ENCODE data around the gene LARGE1.

Gene LARGE1

DNA sequence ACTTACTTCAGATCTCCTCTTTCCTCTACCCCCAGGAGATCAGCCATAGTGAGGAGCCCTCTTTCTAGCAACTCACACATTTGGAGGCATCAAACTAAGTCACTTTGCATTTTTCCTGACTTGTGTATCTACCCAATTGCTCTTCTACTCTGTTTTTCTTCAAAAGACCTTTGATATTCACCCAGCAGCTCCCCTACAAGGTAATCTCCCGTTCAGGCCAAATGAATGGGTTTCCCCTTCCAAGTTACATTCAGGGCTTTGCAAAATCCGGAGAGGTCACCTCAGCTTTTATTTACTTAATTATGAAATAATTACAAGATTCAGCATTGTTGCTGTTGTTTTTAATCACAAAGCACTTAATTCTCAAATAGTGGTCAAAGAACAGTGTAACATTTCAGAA lies 6.1 kb downstream of the LARGE1 start:
- no peak for DNase-seq (ENCODE audit: low read depth, low spot score)

DNA sequence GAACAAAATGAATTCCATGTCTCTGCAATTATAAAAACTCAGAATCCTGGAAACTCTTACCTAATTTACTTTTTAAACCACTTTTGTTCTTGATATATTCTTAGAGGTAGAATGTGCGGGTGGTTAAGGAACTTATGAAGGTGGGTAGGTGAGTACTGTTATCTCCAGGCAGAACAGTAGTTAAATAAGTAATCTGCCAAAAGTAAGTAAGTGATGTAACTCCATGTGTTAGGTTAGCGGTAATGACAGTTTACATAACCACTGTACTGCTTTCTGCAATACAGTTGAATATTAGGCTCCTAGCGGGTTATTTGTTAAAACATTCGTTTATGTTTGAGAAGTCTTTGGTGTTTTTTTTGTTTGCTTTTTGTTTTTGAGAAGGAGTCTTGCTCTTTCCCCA lies 7.1 kb downstream of the LARGE1 start:
- no peak for DNase-seq (ENCODE audit: low read depth, low spot score)

DNA sequence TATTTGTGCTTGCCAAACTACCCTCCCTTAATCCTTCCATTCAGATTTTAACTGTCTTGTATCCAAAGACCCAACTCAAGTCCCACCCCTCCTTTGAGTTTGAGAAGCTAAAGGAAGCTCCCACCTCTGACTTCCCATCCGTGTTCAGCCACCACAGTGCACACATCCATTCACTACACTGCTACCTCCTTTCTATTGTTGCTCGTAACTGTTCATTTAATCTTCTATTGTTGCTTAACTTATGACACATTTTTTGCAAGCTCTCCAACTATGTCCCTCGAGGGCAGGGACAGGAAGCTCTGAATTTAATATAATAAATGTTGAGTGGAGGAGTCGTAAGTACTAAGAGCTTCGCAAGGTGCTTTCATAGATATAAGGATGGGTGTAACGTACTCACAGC lies 10.4 kb downstream of the LARGE1 start:
- no peak for DNase-seq (ENCODE audit: low read depth, low spot score)

DNA sequence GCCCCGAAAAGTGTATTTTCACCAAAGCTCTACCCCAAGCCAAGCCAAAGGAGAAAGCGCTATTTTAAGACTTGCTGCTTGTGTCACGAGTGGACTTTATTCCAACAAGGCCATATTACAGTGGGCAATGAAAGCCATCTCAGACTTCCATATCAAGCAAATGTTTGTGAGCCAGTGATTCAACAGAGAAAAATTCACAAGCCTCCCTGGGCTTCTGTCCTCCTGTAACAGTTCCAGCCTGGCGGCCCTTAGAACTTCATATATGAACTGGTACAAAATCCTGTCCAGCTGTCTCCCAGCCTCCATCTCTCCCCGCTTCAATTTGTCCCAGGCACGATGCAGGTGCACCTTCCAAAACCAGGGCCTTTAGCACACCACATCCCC lies 11.2 kb downstream of the LARGE1 start:
- no peak for DNase-seq (ENCODE audit: low read depth, low spot score)

DNA sequence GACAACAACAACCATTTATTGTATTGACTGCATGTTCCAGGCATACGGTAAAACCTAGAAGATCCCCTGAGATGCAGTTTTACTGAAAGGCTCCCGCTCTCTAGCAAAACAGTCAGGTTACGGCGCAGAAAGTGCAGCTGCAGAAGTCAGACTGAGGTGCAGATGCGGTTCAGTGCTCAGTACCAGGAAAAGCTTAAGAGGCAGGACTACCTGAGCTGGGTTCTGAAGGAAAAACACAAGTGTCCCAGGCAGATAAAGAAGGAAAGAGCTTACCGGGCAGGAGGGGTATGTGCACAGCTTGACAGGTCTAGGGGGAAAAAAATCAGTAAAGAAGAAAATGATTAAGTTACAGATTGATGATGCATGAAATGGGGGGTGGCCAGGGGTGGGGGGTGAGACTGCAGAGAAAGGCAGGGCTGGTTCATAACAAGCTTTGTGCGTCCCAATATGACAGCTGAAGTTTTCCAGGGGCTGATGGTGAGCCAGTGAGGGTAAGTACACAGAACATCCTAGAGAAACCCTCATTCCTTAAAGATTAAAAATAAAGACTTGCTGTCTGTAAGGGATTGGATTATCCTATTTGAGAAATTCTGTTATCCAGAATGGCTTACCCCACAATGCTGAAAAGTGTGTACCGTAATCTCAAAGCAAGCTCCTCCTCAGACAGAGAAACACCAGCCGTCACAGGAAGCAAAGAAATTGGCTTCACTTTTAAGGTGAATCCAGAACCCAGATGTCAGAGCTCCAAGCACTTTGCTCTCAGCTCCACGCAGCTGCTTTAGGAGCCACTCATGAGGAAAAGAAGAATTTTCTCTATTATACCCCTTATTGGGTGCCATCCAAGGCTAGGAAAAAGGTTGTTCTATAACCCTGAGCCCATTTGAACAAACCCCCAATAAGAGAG lies 11.9 kb downstream of the LARGE1 start:
- no peak for DNase-seq (ENCODE audit: low read depth, low spot score)

DNA sequence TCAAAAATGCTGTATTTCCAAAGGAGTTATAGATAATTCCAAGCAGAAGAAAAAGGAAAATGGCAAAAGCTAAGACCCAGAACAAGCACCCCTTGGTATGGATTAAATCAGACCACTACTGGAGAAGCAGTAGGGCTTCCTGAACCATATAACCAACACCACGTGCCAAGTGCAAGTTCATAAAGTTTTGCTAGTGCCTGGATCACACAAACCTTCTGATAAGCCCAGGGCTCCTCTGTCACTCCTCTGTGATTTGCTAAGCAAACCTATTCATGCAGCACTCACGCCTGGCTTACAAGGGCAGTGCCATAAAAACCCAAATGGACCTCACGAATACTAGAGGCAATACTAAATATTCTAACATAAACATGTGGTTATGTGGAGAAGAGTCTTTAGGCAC lies 13.3 kb downstream of the LARGE1 start:
- no peak for DNase-seq (ENCODE audit: low read depth, low spot score)

DNA sequence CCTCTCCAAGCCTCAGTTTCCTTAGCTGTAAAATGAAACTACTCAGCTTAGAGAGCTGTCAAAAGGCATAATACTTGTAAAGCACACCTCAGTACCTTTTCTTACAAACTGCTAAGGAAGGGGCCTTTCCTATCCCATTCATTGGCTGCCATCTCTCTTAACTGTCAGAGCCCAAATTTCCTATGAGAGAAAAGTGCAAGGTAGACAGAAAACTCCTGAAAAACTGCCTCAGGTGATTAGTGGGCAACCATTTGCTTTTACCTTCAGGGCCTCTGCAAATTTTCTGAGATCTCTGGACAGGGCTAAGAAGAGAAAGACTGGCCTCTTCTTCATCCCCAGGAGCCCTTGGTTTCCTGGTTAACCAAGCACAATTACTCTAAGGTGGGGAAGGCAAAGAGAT lies 13.8 kb downstream of the LARGE1 start:
- no peak for DNase-seq (ENCODE audit: low read depth, low spot score)

DNA sequence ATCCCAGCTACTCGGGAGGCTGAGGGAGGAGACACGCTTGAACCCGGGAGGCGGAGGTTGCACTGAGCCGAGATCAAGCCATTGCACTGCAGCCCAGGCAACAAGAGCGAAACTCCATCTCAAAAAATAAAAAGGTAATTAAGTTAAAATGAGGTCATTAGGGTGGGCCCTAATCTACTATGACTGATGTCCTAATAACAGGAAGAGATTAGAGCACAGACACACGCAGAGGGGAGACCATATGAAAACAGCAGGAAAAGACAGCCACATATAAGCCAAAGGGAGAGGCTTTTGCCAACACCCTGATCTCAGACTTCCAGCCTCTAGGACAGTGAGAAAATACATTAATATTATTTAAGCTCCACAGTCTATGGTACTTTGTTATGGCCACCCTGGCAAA lies 17.3 kb downstream of the LARGE1 start:
- no peak for DNase-seq (ENCODE audit: low read depth, low spot score)

DNA sequence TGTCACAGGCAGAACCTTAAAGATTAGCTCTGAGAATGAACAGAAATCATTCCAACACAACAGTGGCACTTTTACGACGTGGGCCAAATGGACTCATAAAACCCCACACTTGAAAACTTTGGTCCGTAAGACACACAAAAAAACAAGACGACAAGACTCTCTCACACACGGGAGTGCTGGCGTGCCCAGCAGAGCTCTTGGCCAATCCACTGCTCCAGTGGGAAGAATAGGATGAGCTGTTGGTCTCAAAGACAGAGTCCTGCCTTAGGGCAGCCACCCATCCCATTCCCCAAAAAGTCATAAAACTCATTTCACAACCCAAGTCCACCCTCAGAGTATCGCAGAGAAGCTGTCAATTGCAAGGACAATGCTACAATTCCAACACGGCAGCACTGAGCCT lies 18.2 kb downstream of the LARGE1 start:
- DNase-seq (ENCODE audit: low read depth, low spot score), result no peak

DNA sequence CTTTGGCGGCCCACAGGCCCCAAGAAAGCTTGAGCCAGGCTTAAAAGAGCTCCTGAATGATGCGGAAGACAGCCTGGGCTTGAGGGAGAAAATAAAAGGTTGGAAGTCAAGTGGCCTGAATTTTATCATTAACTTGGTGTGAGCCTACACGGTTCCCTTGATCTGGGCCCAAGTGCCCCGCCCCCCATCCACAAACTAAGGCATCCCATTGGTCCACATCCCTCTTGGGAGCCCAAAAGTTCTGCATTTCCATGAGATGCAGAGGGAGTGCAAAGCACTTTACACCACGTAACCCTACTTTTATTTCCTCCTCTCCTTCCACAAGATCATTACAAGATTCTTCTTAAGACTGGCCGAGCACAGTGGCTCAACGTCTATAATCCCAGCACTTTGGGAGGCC lies 22.2 kb downstream of the LARGE1 start:
- DNase-seq (ENCODE audit: low read depth, low spot score), result no peak

DNA sequence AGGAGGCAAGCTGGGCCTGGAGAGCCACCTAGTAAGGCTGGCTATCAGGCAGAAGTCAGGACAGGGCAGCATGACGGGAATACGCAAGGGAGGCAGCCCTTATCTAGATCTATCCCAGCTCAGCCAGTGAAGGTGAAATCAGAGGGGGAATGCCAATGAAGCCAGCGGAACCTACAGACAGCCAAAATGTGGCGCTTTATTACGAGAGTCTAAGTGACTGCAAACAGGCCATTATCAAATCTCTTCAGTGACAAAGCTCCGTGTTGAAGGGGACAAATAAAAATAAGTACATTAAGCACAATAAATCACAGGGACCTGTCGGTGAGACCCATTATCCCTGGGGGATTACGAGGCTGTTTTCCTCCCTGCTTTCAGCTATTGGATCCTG lies 22.8 kb downstream of the LARGE1 start:
- DNase-seq (ENCODE audit: low read depth, low spot score), result no peak

DNA sequence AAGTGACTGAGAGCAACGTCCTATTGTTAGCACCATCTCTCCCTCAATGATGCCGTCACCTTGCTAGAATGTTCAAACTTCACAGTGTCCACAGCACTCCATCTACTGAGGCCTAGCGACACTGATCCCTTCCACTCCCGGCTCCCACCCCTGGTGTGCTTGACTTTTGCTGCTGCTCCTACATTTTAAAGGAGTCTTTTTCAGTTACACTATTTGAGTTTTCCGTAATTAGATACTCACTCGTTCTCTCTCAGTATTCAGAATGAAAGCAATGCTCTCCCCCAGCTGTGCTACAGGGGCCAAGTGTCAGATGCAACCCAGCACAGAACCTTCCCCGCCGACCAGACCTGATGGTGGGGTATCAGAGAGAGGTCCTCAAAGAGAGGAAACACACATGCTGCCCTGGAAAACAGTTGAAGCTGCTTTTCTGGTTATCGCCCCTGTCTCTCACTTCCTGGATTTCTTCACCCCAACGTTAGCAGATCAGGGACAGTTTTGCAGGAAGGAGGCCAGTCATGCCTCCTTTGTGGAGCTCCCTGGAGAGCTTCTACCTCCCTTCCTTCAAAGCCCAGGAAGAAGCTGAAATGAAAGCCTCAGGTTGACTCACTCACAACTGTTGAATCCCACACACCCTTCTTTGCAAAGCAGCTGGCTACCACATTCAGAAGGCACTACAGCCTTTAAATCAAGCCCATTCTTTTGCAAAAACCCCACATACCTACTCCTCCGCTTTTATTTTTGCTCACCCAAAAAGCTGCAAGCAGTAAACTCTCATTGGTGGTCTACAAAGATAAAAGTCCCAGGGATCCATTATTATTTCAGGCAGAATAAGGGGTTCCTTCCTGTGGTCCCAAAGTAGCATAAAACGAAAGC lies 23.5 kb downstream of the LARGE1 start:
- no peak for DNase-seq (ENCODE audit: low read depth, low spot score)

DNA sequence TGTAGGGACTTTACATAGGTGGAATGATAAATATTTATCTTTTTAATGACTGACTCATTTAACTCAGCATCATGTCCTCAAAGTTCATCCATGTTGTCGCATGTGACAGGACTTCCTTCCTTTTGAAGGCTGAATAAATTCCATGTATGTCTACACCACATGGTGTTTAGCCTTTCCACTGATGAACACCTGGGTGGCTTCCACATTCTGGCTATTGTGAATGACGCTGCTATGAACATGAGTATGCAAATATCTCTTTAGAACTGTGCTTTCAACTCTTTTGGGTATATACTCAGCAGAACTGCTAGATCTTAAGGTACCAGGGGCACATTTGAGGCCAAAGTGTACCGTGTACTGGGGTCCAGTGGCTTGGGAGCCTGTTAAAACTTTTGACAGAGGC lies 24.1 kb downstream of the LARGE1 start:
- no peak for DNase-seq (ENCODE audit: low read depth, low spot score)

DNA sequence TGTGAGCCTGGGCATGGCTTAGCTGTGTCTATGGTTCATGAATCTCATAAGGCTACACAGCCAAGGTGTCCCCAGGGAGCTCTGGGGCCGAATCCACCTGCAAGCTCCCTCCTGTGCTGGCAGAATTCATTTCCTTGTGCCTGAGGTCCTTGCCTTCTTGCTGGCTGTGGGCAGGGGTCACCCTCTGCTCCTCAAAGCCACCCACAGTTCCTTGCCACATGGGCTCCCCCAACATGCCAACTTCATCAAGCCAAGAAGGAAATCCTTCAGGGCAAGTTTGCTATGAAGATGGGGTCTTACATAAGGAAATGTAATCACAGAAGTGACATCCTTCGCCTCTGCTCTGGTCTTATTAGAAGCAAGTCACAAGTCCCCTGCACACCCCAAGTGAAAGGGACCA lies 24.8 kb downstream of the LARGE1 start:
- DNase-seq (ENCODE audit: low read depth, low spot score), result no peak

DNA sequence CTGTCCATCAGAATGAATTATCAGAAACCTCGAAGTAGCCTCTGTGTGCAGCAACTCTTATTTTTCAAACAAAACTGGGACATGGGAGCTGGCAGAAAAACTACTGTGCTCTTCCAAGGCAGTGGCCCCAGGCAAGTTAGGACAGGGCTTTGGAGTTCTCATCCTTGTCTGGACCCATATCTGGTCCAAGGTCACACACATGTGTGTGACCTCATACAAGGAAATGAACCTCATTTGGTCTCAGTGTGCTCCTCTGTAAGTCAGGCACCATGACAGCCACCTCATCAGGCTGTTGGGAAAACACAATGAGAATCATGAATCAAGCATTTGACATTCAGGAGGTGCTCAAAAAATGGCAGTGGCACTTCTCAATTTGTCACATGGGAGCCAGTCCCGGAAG lies 25.8 kb downstream of the LARGE1 start:
- no peak for DNase-seq (ENCODE audit: low read depth, low spot score)

DNA sequence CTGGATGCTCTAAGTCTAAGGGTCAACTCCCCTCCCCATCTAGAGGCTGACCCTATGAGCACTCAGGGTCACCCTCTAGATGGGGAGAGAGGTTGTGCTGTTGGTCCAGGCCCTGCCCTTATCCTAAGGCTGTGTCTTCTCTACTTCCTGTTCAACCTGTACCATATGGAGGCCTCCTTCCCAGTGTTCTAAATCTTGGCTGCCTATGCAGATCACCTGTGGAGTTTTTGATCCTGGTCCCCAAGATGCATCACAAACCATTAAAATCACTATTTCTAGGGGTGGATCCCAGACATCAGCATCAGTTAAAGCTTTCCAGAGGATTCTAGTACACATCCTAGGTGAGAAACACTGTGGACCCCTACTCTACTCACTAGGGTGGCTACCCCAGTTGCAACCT lies 26.2 kb downstream of the LARGE1 start:
- no peak for DNase-seq (ENCODE audit: low read depth, low spot score)

DNA sequence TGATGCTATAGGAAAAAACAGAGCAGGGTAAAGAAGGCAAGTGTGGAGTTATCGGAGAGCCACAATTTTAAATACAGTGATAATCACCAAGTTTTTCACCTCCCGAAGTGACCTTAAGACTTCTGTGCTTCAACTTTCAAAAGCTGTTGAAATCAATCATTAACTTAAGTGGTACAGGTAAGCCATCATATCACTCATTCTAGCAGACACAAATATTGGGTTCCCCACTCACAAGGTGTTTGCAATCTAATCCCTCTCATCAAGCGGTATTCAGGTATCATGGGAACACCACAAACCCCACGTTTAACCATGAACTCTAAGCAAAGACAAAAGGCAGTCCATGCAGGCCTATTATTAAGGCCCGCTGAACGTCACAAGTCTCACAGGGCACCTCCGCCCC lies 26.8 kb downstream of the LARGE1 start:
- DNase-seq (ENCODE audit: low read depth, low spot score), result no peak

DNA sequence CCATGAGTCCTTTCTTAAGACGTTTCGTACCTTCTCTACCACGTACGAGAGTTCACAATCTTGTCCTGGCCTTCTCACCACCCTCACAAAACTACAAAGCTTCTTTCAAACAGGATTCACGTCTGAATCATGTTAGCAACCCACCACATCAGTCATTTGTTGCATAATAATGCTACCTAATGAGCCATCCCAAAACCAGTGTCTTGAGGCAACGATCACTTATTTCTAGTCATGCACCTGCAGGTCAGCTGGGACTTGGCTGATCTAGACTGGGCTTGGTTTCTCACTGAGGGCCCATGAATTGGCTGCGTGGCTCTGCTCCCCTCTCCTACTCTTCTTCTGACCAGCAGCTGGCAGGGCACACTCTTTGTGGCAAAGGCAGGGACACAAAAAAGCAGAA lies 28.3 kb downstream of the LARGE1 start:
- no peak for DNase-seq (ENCODE audit: low read depth, low spot score)

DNA sequence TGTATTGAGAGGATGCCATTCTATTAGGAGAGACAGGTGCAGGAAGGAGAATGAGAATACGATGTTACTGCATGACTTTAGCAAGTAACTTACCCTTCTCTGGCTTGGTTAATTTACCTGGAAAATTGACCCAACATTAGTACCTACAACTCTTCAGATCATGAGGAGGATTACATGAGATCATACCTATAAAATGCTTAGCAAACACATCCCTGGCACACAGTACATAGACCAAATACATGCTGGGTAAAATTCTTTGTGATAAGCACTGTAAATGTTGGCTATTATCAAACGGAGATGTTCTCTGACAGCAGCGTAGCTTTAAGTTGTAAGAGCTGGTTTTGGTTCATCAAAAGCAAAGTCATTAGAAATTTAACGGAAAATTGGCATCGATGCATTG lies 28.8 kb downstream of the LARGE1 start:
- DNase-seq (ENCODE audit: low read depth, low spot score), result no peak

DNA sequence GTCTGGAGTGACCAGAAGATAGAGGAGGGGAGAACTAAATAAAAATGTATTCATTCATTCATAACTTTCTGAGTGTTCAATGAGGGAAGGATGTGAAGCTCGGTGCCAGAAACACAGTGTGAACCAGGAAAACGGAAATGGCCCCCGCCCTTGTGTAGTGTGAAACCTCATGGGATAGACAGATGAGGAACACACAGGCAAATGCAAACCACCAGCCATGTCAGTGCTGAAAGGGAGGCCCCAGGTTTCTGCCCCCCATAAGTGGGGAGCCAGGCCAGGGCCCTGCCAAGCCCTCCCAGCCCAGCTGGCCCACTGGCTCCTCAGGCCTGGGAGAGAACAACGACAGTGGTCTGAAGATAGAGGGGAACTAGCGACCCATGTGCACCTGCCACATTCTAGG lies 30.5 kb downstream of the LARGE1 start:
- no peak for DNase-seq (ENCODE audit: low read depth, low spot score)

DNA sequence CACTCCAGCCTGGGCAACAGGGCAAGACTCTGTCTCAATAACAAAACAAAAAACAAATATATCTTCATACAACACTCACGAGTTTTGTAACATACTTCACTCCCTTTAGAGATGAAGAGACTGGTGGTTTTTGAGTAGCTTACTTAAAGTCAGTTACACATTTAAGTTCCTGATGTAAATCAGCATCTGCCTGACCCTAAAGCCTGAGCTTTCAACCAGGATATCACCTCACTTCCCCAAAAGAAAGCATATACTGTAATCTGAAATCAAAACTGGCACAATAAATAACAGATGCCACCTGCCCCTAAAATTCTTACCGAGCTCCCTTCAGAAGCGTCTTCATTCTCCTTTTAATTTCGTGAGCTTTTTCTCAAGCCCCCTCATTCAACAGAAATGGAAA lies 31.5 kb downstream of the LARGE1 start:
- DNase-seq (ENCODE audit: low read depth, low spot score), result no peak

DNA sequence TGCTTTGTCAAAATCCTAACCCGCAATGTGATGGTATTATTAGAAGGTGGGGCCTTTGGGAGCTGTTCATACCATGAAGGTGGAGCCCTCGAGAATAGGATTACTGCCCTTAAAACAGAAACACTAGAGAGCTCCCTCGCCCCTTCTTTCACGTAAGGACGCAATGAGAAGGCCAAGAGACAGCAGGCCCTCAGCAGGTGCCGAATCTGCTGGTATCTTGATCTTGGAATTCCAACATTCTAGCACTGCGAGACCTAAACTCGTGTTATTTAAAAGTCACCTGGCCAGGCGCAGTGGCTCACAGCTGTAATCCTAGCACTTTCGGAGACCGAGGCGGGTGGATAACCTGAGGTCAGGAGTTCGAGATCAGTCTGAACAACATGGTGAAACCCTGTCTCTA lies 33.1 kb downstream of the LARGE1 start:
- no peak for DNase-seq (ENCODE audit: low read depth, low spot score)

DNA sequence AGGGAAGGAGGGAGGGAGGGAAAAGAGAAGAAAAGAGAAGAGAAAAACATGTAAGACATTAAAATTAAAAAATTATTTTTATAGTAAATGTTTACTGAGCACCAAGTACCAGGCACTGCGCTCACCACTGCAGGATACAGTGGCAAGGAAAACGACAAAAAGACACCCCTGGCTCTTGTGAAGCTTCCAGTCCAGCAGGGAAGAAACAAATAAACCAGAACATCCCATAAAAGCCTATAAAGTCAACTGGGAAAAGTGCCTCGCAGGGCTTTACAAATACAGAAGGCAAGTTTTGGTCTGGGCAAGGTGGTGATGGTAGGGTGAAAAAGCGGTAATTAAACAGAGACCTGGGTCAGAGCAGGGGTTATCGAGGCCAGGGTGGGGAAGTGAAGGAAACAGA lies 33.6 kb downstream of the LARGE1 start:
- DNase-seq (ENCODE audit: low read depth, low spot score), result no peak
